Kidney (tissue), 14 donors: Measurements from ENCODE around the gene TELO2. TPM values are rescaled to one million over a fixed set of nuclear protein-coding genes. Genes with fewer than 3 reads are reported as not detected.
A peak's percentile ranks its signal among the peaks of the same experiment; 100 is the strongest.

ENCODE experiments used
- DNase-seq, 5 donors: peaks; one replicate each; pipeline ENCODE4 v3.0.0-alpha.2; 2013 to 2020
- FAIRE-seq: peaks from 2 replicates; lab custom pipeline; 2012; peaks lifted over from hg19 to GRCh38; lab: Jason Lieb, UNC
- H3K27ac ChIP-seq, 2 donors: one replicate each; pipeline ENCODE4 v1.7.0; 2013; ENCODE audit warnings: low read depth in 2 of 2, low read length in 2 of 2, inconsistent platforms in 1 of 2
- H3K27me3 ChIP-seq: one replicate; pipeline ENCODE4 v1.7.1; 2013; ENCODE audit warnings: low read length, inconsistent platforms; ENCODE audit not compliant: control insufficient read depth, insufficient read depth
- H3K36me3 ChIP-seq, 3 donors: one replicate each; pipeline versions ENCODE4 v1.7.0 to v1.7.1; 2013; ENCODE audit warnings: low read length in 3 of 3, control low read depth in 1 of 3, inconsistent platforms in 1 of 3; ENCODE audit not compliant: insufficient read depth in 3 of 3, control insufficient read depth in 2 of 3
- H3K4me1 ChIP-seq, 3 donors: one replicate each; pipeline versions ENCODE4 v1.7.0 to v1.7.1; 2013; ENCODE audit warnings: low read length in 3 of 3, inconsistent platforms in 1 of 3, low read depth in 1 of 3; ENCODE audit not compliant: control insufficient read depth in 2 of 3, insufficient read depth in 2 of 3
- H3K4me3 ChIP-seq, 3 donors: one replicate each; pipeline versions ENCODE4 v1.7.0 to v1.8.1; 2013; ENCODE audit warnings: low read length in 3 of 3, control low read depth in 1 of 3, inconsistent platforms in 1 of 3
- H3K9ac ChIP-seq, 3 donors: one replicate each; pipeline versions ENCODE4 v1.7.0 to v1.7.1; 2013; ENCODE audit warnings: low read length in 3 of 3, control low read depth in 1 of 3, inconsistent platforms in 1 of 3
- H3K9me3 ChIP-seq, 3 donors: one replicate each; pipeline versions ENCODE4 v1.7.0 to v1.7.1; 2013; ENCODE audit warnings: low read length in 3 of 3, control low read depth in 1 of 3, inconsistent platforms in 1 of 3; ENCODE audit not compliant: control insufficient read depth in 2 of 3, insufficient read depth in 1 of 3
- intact Hi-C: fragments of 100-400 bp; cut with DNase I; formaldehyde crosslinking; loops from one replicate; pipeline ENCODE4 v1.11.1; 2022
- polyA plus RNA-seq: library from polyadenylated mRNA; stranded (reverse); fragments of 350-450 nt; fragmentation: Illumina TruSeq; extraction: RNeasy Lipid Tissue Mini Kit (QIAGEN cat#74804); gene quantifications from one replicate; pipeline ENCODE4 v1.2.3, GENCODE V29; 2014; ENCODE audit warnings: low read depth, low replicate concordance; ENCODE audit not compliant: insufficient read depth
- total RNA-seq: library from RNA; stranded (reverse); fragmentation: NEBNext Ultra II Directional; extraction: Animal tissue kit (Norgen Biotek cat#: 25700); gene quantifications from one replicate; pipeline ENCODE4 v1.2.1, GENCODE V29; 2021
- TF ChIP-seq, protein P1 (sequence below): IDR thresholded peaks from 3 replicates; pipeline ENCODE4 v1.5.1; 2012; ENCODE audit warnings: mild to moderate bottlenecking, moderate library complexity, borderline replicate concordance; ENCODE audit not compliant: insufficient read depth; ENCODE audit errors: extremely low read depth
- donor health status: control.
- donor health status: control.
- donor health status: control.
- donor health status: control.
- donor health status: control.
- donor health status: DM: yes; HTN: yes; CAD: no.
- donor health status: Normal renal cell carcinoma (clear cell type).

The TELO2 gene
- total and polyA plus RNA-seq, 2 donors from 2014 or later = 27.7 to 37.4 TPM

DNA sequence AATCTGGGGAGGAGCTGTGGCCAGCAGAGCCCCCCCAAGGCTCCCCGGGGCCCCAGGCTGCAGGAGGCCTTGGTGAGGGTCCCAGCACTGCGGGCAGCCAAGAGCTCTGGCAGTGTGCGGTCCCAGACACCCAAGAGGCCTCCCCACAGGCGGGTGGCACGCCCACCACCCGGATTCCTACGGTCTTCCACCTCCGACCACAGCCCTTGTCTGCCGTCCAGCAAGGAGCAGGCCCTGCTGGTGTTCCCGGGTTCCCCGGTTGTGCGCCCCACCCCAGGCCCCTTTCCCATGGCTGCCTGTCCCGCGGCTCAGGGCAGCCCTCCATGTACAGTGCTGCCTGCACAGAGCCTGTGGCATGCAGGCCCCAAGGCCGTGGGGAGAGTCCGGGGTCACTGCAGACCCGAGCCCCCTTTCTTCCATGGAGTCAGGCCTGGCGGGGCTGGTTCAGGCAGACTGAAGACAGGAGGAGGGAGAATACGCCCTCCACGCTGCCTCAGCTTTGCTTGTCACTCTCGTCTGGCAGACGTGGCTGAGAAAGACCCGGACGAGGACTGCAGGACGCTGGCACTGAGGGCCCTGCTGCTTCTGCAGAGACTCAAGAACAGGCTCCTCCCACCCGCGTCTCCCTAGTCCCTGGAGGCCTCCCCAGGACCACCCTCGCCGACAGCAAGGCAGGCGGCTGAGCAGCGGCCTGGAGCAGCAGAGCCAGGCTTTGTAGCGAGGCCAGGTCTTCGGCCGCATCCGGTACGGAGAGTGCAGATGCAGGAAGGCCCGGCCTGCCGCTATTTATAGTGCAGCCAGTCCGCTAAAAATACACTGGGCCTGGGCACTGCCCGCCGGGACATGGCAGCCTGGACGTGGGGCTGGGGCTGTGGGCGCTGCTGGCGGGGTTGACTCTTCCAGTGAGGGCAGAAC lies 16.4 kb downstream of the TELO2 start:
- intact Hi-C loops = no loop called here
- Histone ChIP-seq H3K4me3 (no peak overlapping the region), H3K9ac (no peak overlapping the region), H3K27me3 (no peaks in the 10 kb centered on the region), H3K4me1 (peaks cover 0 to 5% (median 0%) of the 10 kb centered on the region in 3 donors), H3K9me3 (no peaks in the 10 kb centered on the region), H3K27ac (peak overlapping the region in 1 of 2 donors; percentile 17), H3K36me3 (peaks cover 0 to 3% (median 0%) of the 10 kb centered on the region in 3 donors)
- TF ChIP-seq, protein P1, sequence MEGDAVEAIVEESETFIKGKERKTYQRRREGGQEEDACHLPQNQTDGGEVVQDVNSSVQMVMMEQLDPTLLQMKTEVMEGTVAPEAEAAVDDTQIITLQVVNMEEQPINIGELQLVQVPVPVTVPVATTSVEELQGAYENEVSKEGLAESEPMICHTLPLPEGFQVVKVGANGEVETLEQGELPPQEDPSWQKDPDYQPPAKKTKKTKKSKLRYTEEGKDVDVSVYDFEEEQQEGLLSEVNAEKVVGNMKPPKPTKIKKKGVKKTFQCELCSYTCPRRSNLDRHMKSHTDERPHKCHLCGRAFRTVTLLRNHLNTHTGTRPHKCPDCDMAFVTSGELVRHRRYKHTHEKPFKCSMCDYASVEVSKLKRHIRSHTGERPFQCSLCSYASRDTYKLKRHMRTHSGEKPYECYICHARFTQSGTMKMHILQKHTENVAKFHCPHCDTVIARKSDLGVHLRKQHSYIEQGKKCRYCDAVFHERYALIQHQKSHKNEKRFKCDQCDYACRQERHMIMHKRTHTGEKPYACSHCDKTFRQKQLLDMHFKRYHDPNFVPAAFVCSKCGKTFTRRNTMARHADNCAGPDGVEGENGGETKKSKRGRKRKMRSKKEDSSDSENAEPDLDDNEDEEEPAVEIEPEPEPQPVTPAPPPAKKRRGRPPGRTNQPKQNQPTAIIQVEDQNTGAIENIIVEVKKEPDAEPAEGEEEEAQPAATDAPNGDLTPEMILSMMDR = no peak
- peak in 2 of 5 donors; percentile 7 to 87 for DNase-seq
- no peak for FAIRE-seq

DNA sequence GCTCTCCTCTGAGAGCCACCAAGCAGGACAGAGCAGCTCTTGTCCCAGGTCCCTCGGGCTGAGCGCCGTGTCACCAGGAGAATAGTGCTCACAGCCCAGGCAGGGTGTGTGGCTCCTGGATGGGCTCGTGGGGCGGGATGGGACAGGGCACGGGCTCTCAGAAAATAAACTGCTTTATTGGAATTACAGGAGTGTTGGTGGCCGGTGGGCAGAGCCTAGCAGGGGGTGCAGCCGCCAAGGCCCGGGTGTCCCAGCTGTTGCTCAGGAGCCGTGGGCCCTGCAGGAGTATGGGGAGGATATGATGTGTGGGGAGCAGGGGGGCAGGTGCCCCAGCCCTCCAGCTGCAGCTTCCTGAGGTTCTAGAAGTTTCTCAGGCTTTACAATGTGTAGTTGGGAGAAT lies 17.1 kb downstream of the TELO2 start:
- no peak for DNase-seq
- no peaks in the 10 kb centered on the region for H3K9me3 ChIP-seq
- no peak overlapping the region for H3K4me3 ChIP-seq
- no peaks in the 10 kb centered on the region for H3K27me3 ChIP-seq
- H3K36me3 ChIP-seq = peaks cover 0 to 3% (median 0%) of the 10 kb centered on the region in 3 donors
- peaks cover 0 to 5% (median 0%) of the 10 kb centered on the region in 3 donors for H3K4me1 ChIP-seq
- TF ChIP-seq, protein P1 = no peak
- H3K27ac ChIP-seq = peak overlapping the region in 1 of 2 donors; percentile 17
- FAIRE-seq = no peak
- intact Hi-C loops = no loop called here
- H3K9ac ChIP-seq = no peak overlapping the region

DNA sequence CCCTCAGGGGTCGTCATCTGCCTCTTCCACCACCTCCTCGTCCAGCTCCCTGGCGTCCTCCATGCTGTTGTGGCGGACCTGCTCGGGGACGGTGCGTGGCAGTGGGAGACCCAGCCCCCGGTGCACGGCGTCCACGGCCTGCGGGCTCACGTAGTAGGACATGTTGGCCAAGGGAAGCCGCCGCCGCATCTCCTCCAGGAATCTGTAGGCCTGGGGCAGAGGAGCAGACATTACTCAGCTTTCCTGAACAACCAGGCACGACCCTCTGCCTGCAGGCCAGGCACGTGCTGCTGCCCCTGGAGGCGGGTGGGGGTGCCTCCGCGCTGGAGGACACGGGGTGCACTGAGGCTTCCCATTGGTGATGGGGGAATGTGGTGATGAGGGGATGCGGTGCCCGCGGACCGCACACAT lies 17.8 kb downstream of the TELO2 start:
- Histone ChIP-seq H3K36me3 (peaks cover 0 to 3% (median 0%) of the 10 kb centered on the region in 3 donors), H3K4me1 (peaks cover 0 to 5% (median 0%) of the 10 kb centered on the region in 3 donors), H3K4me3 (no peak overlapping the region), H3K27ac (no peak overlapping the region), H3K9ac (no peak overlapping the region), H3K9me3 (no peaks in the 10 kb centered on the region), H3K27me3 (no peaks in the 10 kb centered on the region)
- FAIRE-seq (no peak), DNase-seq (no peak)
- intact Hi-C loops = no loop called here
- TF ChIP-seq, protein P1 = no peak
